Ishikawa (cell line): ENCODE data around the gene CACNA1C.

Experiments used
- CEBPB ChIP-seq: IDR thresholded peaks from 2 replicates; pipeline ENCODE4 v1.6.1; 2012
- CREB1 ChIP-seq: IDR thresholded peaks from 2 replicates; pipeline ENCODE4 v1.6.1; 2012; ENCODE audit warnings: low read depth
- EGR1 ChIP-seq: IDR thresholded peaks from 2 replicates; pipeline ENCODE4 v1.6.1; 2012
- EP300 ChIP-seq: IDR thresholded peaks from 2 replicates; pipeline ENCODE4 v1.6.1; 2012; ENCODE audit warnings: borderline replicate concordance
- FOXM1 ChIP-seq: IDR thresholded peaks from 2 replicates; pipeline ENCODE4 v1.6.1; 2012; ENCODE audit warnings: low read depth, borderline replicate concordance
- MAX ChIP-seq: IDR thresholded peaks from 2 replicates; pipeline ENCODE4 v1.6.1; 2012
- NFIC ChIP-seq: IDR thresholded peaks from 2 replicates; pipeline ENCODE4 v1.6.1; 2012
- RAD21 ChIP-seq: IDR thresholded peaks from 2 replicates; pipeline ENCODE4 v1.6.1; 2012; ENCODE audit warnings: low read depth
- TAF1 ChIP-seq: IDR thresholded peaks from 2 replicates; pipeline ENCODE4 v1.6.1; 2012; ENCODE audit warnings: low read depth, mild to moderate bottlenecking
- TCF12 ChIP-seq: IDR thresholded peaks from 2 replicates; pipeline ENCODE4 v1.6.1; 2012; ENCODE audit warnings: low read depth
- TEAD4 ChIP-seq: IDR thresholded peaks from 2 replicates; pipeline ENCODE4 v1.6.1; 2012
- USF1 ChIP-seq: IDR thresholded peaks from 2 replicates; pipeline ENCODE4 v1.6.1; 2012
- YY1 ChIP-seq: IDR thresholded peaks from 2 replicates; pipeline ENCODE4 v1.6.1; 2012; ENCODE audit warnings: low read depth
- ZBTB7A ChIP-seq: IDR thresholded peaks from 2 replicates; pipeline ENCODE4 v1.6.1; 2012; ENCODE audit warnings: low read depth
- TF ChIP-seq, protein P1 (sequence below): IDR thresholded peaks from 2 replicates; pipeline ENCODE4 v1.6.1; 2012; ENCODE audit warnings: low read depth, mild to moderate bottlenecking

The CACNA1C gene

DNA sequence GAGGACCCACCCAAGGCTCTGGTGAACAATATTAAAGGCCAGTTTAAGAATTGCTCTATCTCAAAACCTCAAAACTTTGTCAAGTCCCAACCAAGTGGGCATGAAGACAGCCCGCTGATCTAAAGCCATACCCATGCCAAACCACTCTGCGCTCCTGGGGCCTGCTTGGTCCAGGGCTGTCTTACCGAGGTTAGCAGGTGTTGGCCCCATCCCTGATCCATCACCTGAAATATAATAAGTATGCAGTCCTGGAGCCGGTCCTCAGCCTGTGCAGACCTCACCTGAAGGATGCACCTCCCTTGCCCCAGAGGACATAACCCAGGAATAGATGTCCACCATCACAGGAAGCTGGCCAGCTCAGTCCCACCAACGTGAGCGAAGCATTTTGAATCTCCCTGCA is 543.7 kb downstream of the CACNA1C start:
- TF ChIP-seq EGR1 (no peak), TEAD4 (no peak), EP300 (no peak), ZBTB7A (no peak), MAX (no peak), USF1 (no peak), RAD21 (no peak), NFIC (no peak), TAF1 (no peak), CREB1 (no peak), YY1 (no peak), FOXM1 (no peak), CEBPB (no peak)
- TF ChIP-seq, protein P1, sequence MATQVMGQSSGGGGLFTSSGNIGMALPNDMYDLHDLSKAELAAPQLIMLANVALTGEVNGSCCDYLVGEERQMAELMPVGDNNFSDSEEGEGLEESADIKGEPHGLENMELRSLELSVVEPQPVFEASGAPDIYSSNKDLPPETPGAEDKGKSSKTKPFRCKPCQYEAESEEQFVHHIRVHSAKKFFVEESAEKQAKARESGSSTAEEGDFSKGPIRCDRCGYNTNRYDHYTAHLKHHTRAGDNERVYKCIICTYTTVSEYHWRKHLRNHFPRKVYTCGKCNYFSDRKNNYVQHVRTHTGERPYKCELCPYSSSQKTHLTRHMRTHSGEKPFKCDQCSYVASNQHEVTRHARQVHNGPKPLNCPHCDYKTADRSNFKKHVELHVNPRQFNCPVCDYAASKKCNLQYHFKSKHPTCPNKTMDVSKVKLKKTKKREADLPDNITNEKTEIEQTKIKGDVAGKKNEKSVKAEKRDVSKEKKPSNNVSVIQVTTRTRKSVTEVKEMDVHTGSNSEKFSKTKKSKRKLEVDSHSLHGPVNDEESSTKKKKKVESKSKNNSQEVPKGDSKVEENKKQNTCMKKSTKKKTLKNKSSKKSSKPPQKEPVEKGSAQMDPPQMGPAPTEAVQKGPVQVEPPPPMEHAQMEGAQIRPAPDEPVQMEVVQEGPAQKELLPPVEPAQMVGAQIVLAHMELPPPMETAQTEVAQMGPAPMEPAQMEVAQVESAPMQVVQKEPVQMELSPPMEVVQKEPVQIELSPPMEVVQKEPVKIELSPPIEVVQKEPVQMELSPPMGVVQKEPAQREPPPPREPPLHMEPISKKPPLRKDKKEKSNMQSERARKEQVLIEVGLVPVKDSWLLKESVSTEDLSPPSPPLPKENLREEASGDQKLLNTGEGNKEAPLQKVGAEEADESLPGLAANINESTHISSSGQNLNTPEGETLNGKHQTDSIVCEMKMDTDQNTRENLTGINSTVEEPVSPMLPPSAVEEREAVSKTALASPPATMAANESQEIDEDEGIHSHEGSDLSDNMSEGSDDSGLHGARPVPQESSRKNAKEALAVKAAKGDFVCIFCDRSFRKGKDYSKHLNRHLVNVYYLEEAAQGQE: no peak

DNA sequence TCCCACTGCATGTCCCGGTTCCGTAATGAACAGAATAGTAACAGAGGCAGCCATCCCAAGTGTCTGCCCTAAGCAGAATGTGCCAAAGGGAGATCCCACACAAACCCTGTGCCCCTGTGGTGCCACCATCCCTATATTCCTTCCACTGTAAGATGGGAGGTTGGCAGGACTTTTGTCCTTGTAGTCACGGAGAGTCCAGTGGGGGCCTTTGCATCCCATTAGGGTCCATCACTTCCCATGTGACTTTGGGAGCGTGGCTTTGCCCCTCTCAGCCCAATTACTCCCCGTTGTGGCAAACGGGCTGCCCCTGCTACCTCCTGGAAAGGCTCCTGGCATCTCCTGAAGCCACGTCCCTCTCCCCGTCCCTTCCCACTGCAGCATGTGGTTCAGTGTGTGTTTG is 552.5 kb downstream of the CACNA1C start:
- TF ChIP-seq YY1 (no peak), ZBTB7A (no peak), CREB1 (no peak), NFIC (no peak)
- TF ChIP-seq, protein P1: no peak

DNA sequence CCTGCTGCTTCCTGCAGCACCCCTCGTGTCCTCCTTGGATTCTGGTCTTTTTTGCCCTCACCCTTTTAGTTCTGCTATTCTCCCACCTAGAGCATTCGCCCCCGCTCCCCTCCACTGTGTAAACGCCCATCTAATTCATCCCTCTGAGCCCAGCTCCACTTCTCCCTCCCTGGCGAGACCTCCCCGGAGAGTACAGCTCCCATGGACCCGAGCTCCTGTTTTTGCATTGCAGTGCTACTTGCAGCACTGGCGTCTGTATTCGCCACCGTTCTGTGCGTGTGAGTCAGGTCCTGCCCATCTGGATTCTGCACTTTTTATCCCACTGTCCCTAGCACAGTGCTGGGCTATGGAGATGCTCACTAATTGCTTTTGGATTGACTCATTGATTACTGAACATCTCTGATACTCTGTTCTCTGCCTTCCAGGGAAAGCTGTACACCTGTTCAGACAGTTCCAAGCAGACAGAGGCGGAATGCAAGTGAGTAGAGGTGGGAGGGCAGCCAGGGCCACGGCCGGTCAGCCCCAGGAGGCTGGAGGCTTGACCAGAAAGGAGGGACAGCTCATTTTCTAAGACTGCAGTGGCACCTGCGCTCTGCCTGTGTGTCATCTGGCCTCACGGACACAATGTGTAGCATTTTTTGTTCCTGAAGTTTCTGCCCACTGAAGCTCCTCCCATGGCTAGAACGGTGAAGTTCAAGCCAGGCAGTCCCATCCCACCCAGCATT is 553.6 kb downstream of the CACNA1C start:
- TF ChIP-seq TCF12 (no peak), YY1 (no peak), FOXM1 (no peak), MAX (no peak), USF1 (no peak), EGR1 (no peak), CEBPB (no peak), CREB1 (no peak), NFIC (no peak), TEAD4 (no peak), EP300 (no peak), TAF1 (no peak), ZBTB7A (no peak), RAD21 (no peak)
- TF ChIP-seq, protein P1: no peak

DNA sequence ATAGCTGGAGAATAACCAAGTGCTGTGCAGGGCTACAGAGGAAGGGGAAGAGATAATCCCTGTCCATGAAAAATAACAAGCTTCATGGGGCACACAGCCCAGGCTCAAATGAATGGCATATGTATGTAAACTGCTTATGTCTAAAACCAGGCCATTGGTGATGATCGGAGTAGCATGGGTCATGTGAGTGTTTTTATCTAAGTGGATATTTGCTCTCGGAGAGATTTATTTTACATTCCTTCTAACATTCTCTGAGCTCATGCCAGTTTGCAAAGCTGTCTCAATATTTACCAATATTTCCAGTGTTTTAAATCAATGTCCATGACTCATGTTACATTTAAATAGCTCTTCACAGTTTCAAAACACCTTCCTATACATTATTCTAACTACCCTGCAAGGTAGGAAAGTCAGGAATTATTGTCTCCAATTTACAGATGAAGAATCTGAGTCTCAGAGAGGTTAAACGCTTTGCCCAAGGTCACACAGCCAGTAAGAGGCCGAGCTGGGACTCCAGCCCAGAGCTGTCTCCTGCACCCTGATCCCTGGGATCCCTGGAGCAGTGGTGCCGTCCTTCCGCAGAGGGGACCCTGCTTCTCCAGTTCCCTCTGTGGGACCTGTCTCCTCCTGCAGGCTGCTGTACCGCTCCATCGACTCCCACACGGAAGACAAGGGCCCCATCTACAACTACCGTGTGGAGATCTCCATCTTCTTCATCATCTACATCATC is 555.3 kb downstream of the CACNA1C start:
- TF ChIP-seq, protein P1: no peak
- no peak for TF ChIP-seq TAF1
- TF ChIP-seq EP300: no peak
- TF ChIP-seq RAD21: no peak
- no peak for TF ChIP-seq CEBPB
- no peak for TF ChIP-seq CREB1
- TF ChIP-seq NFIC: no peak
- TF ChIP-seq ZBTB7A: no peak
- TF ChIP-seq FOXM1: no peak
- TF ChIP-seq TCF12: no peak
- TF ChIP-seq YY1: no peak
- no peak for TF ChIP-seq USF1
- TF ChIP-seq MAX: no peak
- no peak for TF ChIP-seq EGR1
- TF ChIP-seq TEAD4: no peak
